WTC11 (cell line): ENCODE results near the gene THYN1. TPM values are rescaled to one million over a fixed set of nuclear protein-coding genes. Genes with fewer than 3 reads are reported as not detected.
A peak's percentile ranks its signal among the peaks of the same experiment; 100 is the strongest.

Experiments used
- ATAC-seq: fragments of 200-7000 bp; cut with Tn5 transposase; 2 replicates; pipeline ENCODE4 v1.10.0; 2021; ENCODE audit warnings: mild to moderate bottlenecking, moderate library complexity
- CTCF ChIA-PET: fragments of 300-600 bp; sonication (Branson Sonifier 250); formaldehyde crosslinking; loops from one replicate; lab custom pipeline; 2021; ENCODE audit warnings: antibody characterized with exemption; lab: Charles Lee
- POLR2A ChIA-PET: fragments of 350-600 bp; sonication (Branson Sonifier 250); formaldehyde crosslinking; loops from one replicate; lab custom pipeline; 2021; ENCODE audit warnings: antibody characterized with exemption; lab: Charles Lee
- DNase-seq: peaks from one replicate; pipeline ENCODE4 v3.0.0; 2021; ENCODE audit warnings: low spot score
- H3K27ac Mint-ChIP-seq: 2 replicates; pipeline ENCODE4 v1.8.0; 2021; ENCODE audit warnings: mixed read lengths
- H3K27me3 Mint-ChIP-seq: 2 replicates; pipeline ENCODE4 v1.8.0; 2021; ENCODE audit warnings: low read depth, mild to moderate bottlenecking, moderate library complexity, mixed read lengths
- H3K36me3 Mint-ChIP-seq: 2 replicates; pipeline ENCODE4 v1.8.0; 2021; ENCODE audit warnings: mixed read lengths
- H3K4me1 Mint-ChIP-seq: 2 replicates; pipeline ENCODE4 v1.8.0; 2022; ENCODE audit warnings: mixed read lengths
- H3K4me3 Mint-ChIP-seq: 2 replicates; pipeline ENCODE4 v1.8.0; 2021; ENCODE audit warnings: mild to moderate bottlenecking, moderate library complexity, mixed read lengths
- H3K9me3 Mint-ChIP-seq: 2 replicates; pipeline ENCODE4 v1.8.0; 2021; ENCODE audit warnings: mixed read lengths
- AFF4 ChIP-seq: sonication (generic); formaldehyde crosslinking; IDR thresholded peaks from 2 replicates; pipeline ENCODE4 v1.8.1; 2023; ENCODE audit warnings: mild to moderate bottlenecking, missing genetic modification reagents, borderline replicate concordance
- CREM ChIP-seq: sonication (generic); formaldehyde crosslinking; IDR thresholded peaks from 2 replicates; pipeline ENCODE4 v1.8.1; 2022; ENCODE audit warnings: mild to moderate bottlenecking, missing genetic modification reagents, moderate library complexity
- FOXJ3 ChIP-seq: sonication (generic); formaldehyde crosslinking; IDR thresholded peaks from 2 replicates; pipeline ENCODE4 v1.9.0; 2021; ENCODE audit warnings: missing genetic modification reagents, mild to moderate bottlenecking, borderline replicate concordance
- GTF2I ChIP-seq: fragments of 250-450 bp; sonication (Bioruptor Pico); conservative IDR thresholded peaks from 2 replicates; pipeline ENCODE4 v1.4.0; 2021; ENCODE audit warnings: mild to moderate bottlenecking
- NFE2L1 ChIP-seq: sonication (generic); formaldehyde crosslinking; IDR thresholded peaks from 2 replicates; pipeline ENCODE4 v1.8.1; 2023; ENCODE audit warnings: missing genetic modification reagents
- TEAD1 ChIP-seq: sonication (generic); formaldehyde crosslinking; IDR thresholded peaks from 2 replicates; pipeline ENCODE4 v1.8.0; 2022; ENCODE audit warnings: mild to moderate bottlenecking, missing genetic modification reagents
- USF1 ChIP-seq: sonication (generic); formaldehyde crosslinking; IDR thresholded peaks from 2 replicates; pipeline ENCODE4 v1.8.0; 2022; ENCODE audit warnings: mild to moderate bottlenecking, missing genetic modification reagents
- ZNF121 ChIP-seq: sonication (generic); formaldehyde crosslinking; IDR thresholded peaks from 2 replicates; pipeline ENCODE4 v1.8.0; 2023; ENCODE audit warnings: missing genetic modification reagents
- ZNF416 ChIP-seq: fragments of 250-450 bp; sonication (Bioruptor Pico); IDR thresholded peaks from 2 replicates; pipeline ENCODE4 v1.9.0; 2021; ENCODE audit warnings: mild to moderate bottlenecking, inconsistent platforms
- ZSCAN18 ChIP-seq: fragments of 250-450 bp; sonication (Bioruptor Pico); IDR thresholded peaks from 2 replicates; pipeline ENCODE4 v2.1.2; 2022; ENCODE audit warnings: mild to moderate bottlenecking, moderate library complexity
- total RNA-seq: library from RNA; stranded (reverse); gene quantifications from 3 replicates; pipeline ENCODE4 v1.2.3, GENCODE V29; 2021
- TF ChIP-seq, protein P1 (sequence below): sonication (generic); formaldehyde crosslinking; IDR thresholded peaks from 2 replicates; pipeline ENCODE4 v1.8.1; 2022; ENCODE audit warnings: low read depth, mild to moderate bottlenecking, moderate library complexity, missing genetic modification reagents, borderline replicate concordance
- TF ChIP-seq, protein P2 (sequence below): sonication (generic); formaldehyde crosslinking; IDR thresholded peaks from 2 replicates; pipeline ENCODE4 v1.8.0; 2022; ENCODE audit warnings: mild to moderate bottlenecking, missing genetic modification reagents
- TF ChIP-seq, protein P3 (sequence below): sonication (generic); formaldehyde crosslinking; IDR thresholded peaks from 2 replicates; pipeline ENCODE4 v1.8.1; 2023; ENCODE audit warnings: mild to moderate bottlenecking, missing genetic modification reagents
- TF ChIP-seq, protein P4 (sequence below): sonication (generic); formaldehyde crosslinking; IDR thresholded peaks from 2 replicates; pipeline ENCODE4 v1.8.1; 2023; ENCODE audit warnings: mild to moderate bottlenecking, missing genetic modification reagents, moderate library complexity
- TF ChIP-seq, protein P5 (sequence below): sonication (generic); formaldehyde crosslinking; IDR thresholded peaks from 2 replicates; pipeline ENCODE4 v1.8.0; 2022; ENCODE audit warnings: mild to moderate bottlenecking, missing genetic modification reagents

Gene THYN1
- total RNA-seq, 1 experiment from 2014 or later = 80.2 TPM

GRCh38 chr11:134267966-134268365 is 14.8 kb upstream of the THYN1 start:
- Mint-ChIP-seq H3K9me3 (no peaks in the 10 kb centered on the region), H3K27me3 (no peaks in the 10 kb centered on the region), H3K4me1 (peaks cover 78% of the 10 kb centered on the region), H3K36me3 (peaks cover 18% of the 10 kb centered on the region), H3K27ac (peak overlapping the region; percentile 69), H3K4me3 (no peak overlapping the region)
- TF ChIP-seq, protein P1, sequence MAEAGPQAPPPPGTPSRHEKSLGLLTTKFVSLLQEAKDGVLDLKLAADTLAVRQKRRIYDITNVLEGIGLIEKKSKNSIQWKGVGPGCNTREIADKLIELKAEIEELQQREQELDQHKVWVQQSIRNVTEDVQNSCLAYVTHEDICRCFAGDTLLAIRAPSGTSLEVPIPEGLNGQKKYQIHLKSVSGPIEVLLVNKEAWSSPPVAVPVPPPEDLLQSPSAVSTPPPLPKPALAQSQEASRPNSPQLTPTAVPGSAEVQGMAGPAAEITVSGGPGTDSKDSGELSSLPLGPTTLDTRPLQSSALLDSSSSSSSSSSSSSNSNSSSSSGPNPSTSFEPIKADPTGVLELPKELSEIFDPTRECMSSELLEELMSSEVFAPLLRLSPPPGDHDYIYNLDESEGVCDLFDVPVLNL (CRISPR knock-in tag) = no peak
- no peak for TF ChIP-seq NFE2L1 (CRISPR knock-in tag)
- TF ChIP-seq, protein P2, sequence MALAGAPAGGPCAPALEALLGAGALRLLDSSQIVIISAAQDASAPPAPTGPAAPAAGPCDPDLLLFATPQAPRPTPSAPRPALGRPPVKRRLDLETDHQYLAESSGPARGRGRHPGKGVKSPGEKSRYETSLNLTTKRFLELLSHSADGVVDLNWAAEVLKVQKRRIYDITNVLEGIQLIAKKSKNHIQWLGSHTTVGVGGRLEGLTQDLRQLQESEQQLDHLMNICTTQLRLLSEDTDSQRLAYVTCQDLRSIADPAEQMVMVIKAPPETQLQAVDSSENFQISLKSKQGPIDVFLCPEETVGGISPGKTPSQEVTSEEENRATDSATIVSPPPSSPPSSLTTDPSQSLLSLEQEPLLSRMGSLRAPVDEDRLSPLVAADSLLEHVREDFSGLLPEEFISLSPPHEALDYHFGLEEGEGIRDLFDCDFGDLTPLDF (CRISPR knock-in tag) = no peak
- TF ChIP-seq ZSCAN18 (CRISPR knock-in tag) = no peak
- TF ChIP-seq, protein P3, sequence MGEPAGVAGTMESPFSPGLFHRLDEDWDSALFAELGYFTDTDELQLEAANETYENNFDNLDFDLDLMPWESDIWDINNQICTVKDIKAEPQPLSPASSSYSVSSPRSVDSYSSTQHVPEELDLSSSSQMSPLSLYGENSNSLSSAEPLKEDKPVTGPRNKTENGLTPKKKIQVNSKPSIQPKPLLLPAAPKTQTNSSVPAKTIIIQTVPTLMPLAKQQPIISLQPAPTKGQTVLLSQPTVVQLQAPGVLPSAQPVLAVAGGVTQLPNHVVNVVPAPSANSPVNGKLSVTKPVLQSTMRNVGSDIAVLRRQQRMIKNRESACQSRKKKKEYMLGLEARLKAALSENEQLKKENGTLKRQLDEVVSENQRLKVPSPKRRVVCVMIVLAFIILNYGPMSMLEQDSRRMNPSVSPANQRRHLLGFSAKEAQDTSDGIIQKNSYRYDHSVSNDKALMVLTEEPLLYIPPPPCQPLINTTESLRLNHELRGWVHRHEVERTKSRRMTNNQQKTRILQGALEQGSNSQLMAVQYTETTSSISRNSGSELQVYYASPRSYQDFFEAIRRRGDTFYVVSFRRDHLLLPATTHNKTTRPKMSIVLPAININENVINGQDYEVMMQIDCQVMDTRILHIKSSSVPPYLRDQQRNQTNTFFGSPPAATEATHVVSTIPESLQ (CRISPR knock-in tag) = no peak
- no peak for TF ChIP-seq ZNF416 (CRISPR knock-in tag)
- TF ChIP-seq ZNF121 = no peak
- TF ChIP-seq AFF4 (CRISPR knock-in tag) = no peak
- no peak for TF ChIP-seq TEAD1 (CRISPR knock-in tag)
- no peak for TF ChIP-seq CREM (CRISPR knock-in tag)
- ChIA-PET CTCF (interaction anchor here (0.6 to 1.5 kb wide), 2 partner anchors 10 to 14 kb away, joined by 3 read pairs; partner anchors contain the start of gene ACAD8), POLR2A (interaction anchor here (1.2 kb wide), 1 partner anchor 14 kb away, joined by 3 read pairs; the partner anchor contains the start of genes ACAD8 and THYN1)
- no peak for DNase-seq
- no peak for ATAC-seq

DNA sequence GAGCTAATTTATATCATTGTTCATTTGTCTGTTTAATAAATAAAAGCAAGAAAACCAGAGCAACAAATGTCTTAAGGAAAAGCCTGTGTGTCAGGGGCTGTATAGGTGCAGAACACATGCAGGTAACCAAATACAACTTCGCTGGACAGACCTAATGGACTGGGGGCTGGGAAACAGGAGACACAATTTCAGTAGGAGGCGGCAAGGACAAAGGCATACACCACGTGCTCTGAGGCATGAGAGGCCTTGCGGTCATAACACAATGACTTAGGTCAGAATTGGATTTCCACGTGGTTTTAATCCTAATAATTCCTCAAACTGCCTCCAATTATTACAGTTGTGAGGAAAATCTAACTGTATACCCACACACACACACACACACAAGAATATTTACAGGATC is 14.3 kb upstream of the THYN1 start:
- H3K4me1 Mint-ChIP-seq = peaks cover 73% of the 10 kb centered on the region
- ATAC-seq (no peak), DNase-seq (no peak)
- POLR2A ChIA-PET = interaction anchor here (1.2 kb wide), 1 partner anchor 14 kb away, joined by 3 read pairs; the partner anchor contains the start of genes ACAD8 and THYN1
- TF ChIP-seq FOXJ3 (CRISPR knock-in tag) (no peak), GTF2I (no peak), USF1 (0 out of 2 replicates have a peak, but pooled peaks have one; percentile 26)
- TF ChIP-seq, protein P4, sequence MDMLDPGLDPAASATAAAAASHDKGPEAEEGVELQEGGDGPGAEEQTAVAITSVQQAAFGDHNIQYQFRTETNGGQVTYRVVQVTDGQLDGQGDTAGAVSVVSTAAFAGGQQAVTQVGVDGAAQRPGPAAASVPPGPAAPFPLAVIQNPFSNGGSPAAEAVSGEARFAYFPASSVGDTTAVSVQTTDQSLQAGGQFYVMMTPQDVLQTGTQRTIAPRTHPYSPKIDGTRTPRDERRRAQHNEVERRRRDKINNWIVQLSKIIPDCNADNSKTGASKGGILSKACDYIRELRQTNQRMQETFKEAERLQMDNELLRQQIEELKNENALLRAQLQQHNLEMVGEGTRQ (CRISPR knock-in tag) = 0 out of 2 replicates have a peak, but pooled peaks have one; percentile 48
- TF ChIP-seq, protein P5, sequence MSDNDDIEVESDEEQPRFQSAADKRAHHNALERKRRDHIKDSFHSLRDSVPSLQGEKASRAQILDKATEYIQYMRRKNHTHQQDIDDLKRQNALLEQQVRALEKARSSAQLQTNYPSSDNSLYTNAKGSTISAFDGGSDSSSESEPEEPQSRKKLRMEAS (CRISPR knock-in tag) = peak; percentile 43; the same call in 1 of the 2 replicates
- no peak overlapping the region for H3K4me3 Mint-ChIP-seq
- H3K36me3 Mint-ChIP-seq = peaks cover 22% of the 10 kb centered on the region
- H3K27ac Mint-ChIP-seq = peak overlapping the region; percentile 90
- H3K27me3 Mint-ChIP-seq = no peaks in the 10 kb centered on the region
- CTCF ChIA-PET = interaction anchor here (1.6 kb wide), 1 partner anchor 42 kb away, joined by 4 read pairs; the partner anchor contains the start of gene VPS26B
- no peaks in the 10 kb centered on the region for H3K9me3 Mint-ChIP-seq
